ENCODE measurements around the gene RFX8.

RFX8 gene

GRCh38 chr2:101516823-101517690 lies 42.1 kb upstream of the RFX8 start:
- peaks cover 0 to 4% (median 0%) of the 10 kb centered on the region in 3 donors for H3K9me3 ChIP-seq
- H3K27ac ChIP-seq, result no peak overlapping the region
- no peaks in the 10 kb centered on the region for H3K36me3 ChIP-seq
- no peak for DNase-seq
- H3K27me3 ChIP-seq, result peaks cover 0 to 5% of the 10 kb centered on the region in 2 donors
- intact Hi-C loops (cut with DNase I; ENCODE audit: low total_unique reads), result loop anchor here (5.0 kb wide), 1 partner anchor 310 kb away; no protein-coding TSS in a partner anchor
- no peak for TF ChIP-seq CTCF (IDR thresholded peaks at IDR 0.05)
- H3K4me3 ChIP-seq, result no peak overlapping the region
- peaks cover 0 to 17% (median 8%) of the 10 kb centered on the region in 4 donors for H3K4me1 ChIP-seq

GRCh38 chr2:101516349-101516748 lies 41.4 kb upstream of the RFX8 start:
- Histone ChIP-seq H3K9me3 (peaks cover 0 to 4% (median 0%) of the 10 kb centered on the region in 3 donors), H3K4me1 (peaks cover 0 to 17% (median 8%) of the 10 kb centered on the region in 4 donors), H3K4me3 (no peak overlapping the region), H3K27ac (no peak overlapping the region), H3K27me3 (peaks cover 0 to 5% of the 10 kb centered on the region in 2 donors), H3K36me3 (no peaks in the 10 kb centered on the region)
- no peak for DNase-seq
- no peak for TF ChIP-seq CTCF (IDR thresholded peaks at IDR 0.05)
- intact Hi-C loops (cut with DNase I; ENCODE audit: low total_unique reads), result loop anchor here (5.0 kb wide), 1 partner anchor 311 kb away; no protein-coding TSS in a partner anchor

- Histone ChIP-seq H3K9me3 (peaks cover 0 to 4% (median 0%) of the 10 kb centered on the region in 3 donors), H3K27ac (no peak overlapping the region), H3K4me1 (peaks cover 0 to 17% (median 8%) of the 10 kb centered on the region in 4 donors), H3K27me3 (peaks cover 0 to 5% of the 10 kb centered on the region in 2 donors), H3K4me3 (no peak overlapping the region), H3K36me3 (no peaks in the 10 kb centered on the region)
- intact Hi-C loops (cut with DNase I; ENCODE audit: low total_unique reads), result loop anchor here (5.0 kb wide), 1 partner anchor 312 kb away; no protein-coding TSS in a partner anchor
- no peak for DNase-seq
- TF ChIP-seq CTCF (IDR thresholded peaks at IDR 0.05), result no peak
These were observed 40.6 kb upstream of the RFX8 start for GRCh38 chr2:101515477-101515876.

GRCh38 chr2:101512993-101513392 lies 38.1 kb upstream of the RFX8 start:
- DNase-seq, result no peak
- Histone ChIP-seq H3K27ac (no peak overlapping the region), H3K36me3 (no peaks in the 10 kb centered on the region), H3K4me3 (no peak overlapping the region), H3K27me3 (peaks cover 0 to 5% of the 10 kb centered on the region in 2 donors), H3K9me3 (peaks cover 0 to 4% (median 0%) of the 10 kb centered on the region in 3 donors), H3K4me1 (peaks cover 0 to 9% (median 3%) of the 10 kb centered on the region in 4 donors)
- intact Hi-C loops (cut with DNase I; ENCODE audit: low total_unique reads), result no loop called here
- TF ChIP-seq CTCF (IDR thresholded peaks at IDR 0.05), result no peak

- intact Hi-C loops (cut with DNase I; ENCODE audit: low total_unique reads), result no loop called here
These were observed 36.5 kb upstream of the RFX8 start for GRCh38 chr2:101511381-101511780.

More at GRCh38 chr2:101511381-101511780, 36.5 kb upstream of the RFX8 start:
- TF ChIP-seq CTCF (IDR thresholded peaks at IDR 0.05), result no peak
- DNase-seq, result no peak
- Histone ChIP-seq H3K27ac (no peak overlapping the region), H3K36me3 (no peaks in the 10 kb centered on the region), H3K27me3 (peaks cover 0 to 5% of the 10 kb centered on the region in 2 donors), H3K9me3 (no peaks in the 10 kb centered on the region), H3K4me3 (no peak overlapping the region), H3K4me1 (peaks cover 0 to 9% (median 3%) of the 10 kb centered on the region in 4 donors)

Measured in tibial artery (tissue), 4 donors.